H1 (cell line): Measurements from ENCODE around the gene AKR1C8. TPM values are rescaled to one million over a fixed set of nuclear protein-coding genes. Genes with fewer than 3 reads are reported as not detected.

Experiments used
- CTCF ChIA-PET: fragments of 300-600 bp; sonication (Branson Sonifier 250); formaldehyde crosslinking; loops from one replicate; lab custom pipeline; 2021; ENCODE audit not compliant: partially characterized antibody; lab: Charles Lee
- POLR2A ChIA-PET: fragments of 300-600 bp; sonication (Branson Sonifier 250); formaldehyde crosslinking; loops from one replicate; lab custom pipeline; 2021; ENCODE audit warnings: inconsistent platforms; ENCODE audit not compliant: partially characterized antibody; lab: Charles Lee
- DNase-seq, 2 experiments: peaks; one replicate each; pipeline versions ENCODE4 v3.0.0 to v3.0.0-alpha.2; 2010 to 2022; ENCODE audit warnings: low spot score in 2 of 2, low read depth in 1 of 2, mixed read lengths in 1 of 2
- FAIRE-seq: peaks from 2 replicates; lab custom pipeline; 2011; peaks lifted over from hg19 to GRCh38; lab: Jason Lieb, UNC
- H2AFZ ChIP-seq: 2 replicates; pipeline ENCODE4 v1.8.1; 2012; ENCODE audit warnings: low read length, inconsistent platforms
- H2AK5ac ChIP-seq: 2 replicates; pipeline ENCODE4 v1.6.1; 2013; ENCODE audit warnings: low read depth, low read length
- H2BK120ac ChIP-seq: replicated peaks from 2 replicates; pipeline ENCODE3; 2013; ENCODE audit warnings: low read depth, low read length, inconsistent platforms
- H2BK12ac ChIP-seq: 2 replicates; pipeline ENCODE4 v1.6.1; 2013; ENCODE audit warnings: low read depth, low read length
- H2BK15ac ChIP-seq: 2 replicates; pipeline ENCODE4 v1.6.1; 2013; ENCODE audit warnings: low read length
- H2BK20ac ChIP-seq: 2 replicates; pipeline ENCODE4 v1.6.1; 2013; ENCODE audit warnings: low read length
- H2BK5ac ChIP-seq: 2 replicates; pipeline ENCODE4 v1.6.1; 2013; ENCODE audit warnings: low read depth, low read length
- H3K14ac ChIP-seq: 2 replicates; pipeline ENCODE4 v1.6.1; 2013; ENCODE audit warnings: inconsistent platforms; ENCODE audit not compliant: insufficient read length
- H3K18ac ChIP-seq: 2 replicates; pipeline ENCODE4 v1.6.1; 2013; ENCODE audit warnings: low read length; ENCODE audit errors: extremely low read depth
- H3K23ac ChIP-seq: 2 replicates; pipeline ENCODE4 v1.6.1; 2013; ENCODE audit warnings: inconsistent platforms; ENCODE audit not compliant: insufficient read length
- H3K23me2 ChIP-seq: 2 replicates; pipeline ENCODE4 v1.6.1; 2013; ENCODE audit warnings: low read depth, low read length
- H3K27ac ChIP-seq: 2 replicates; pipeline ENCODE4 v1.6.1; 2011; ENCODE audit warnings: low read depth, low read length, inconsistent platforms
- H3K27me3 ChIP-seq, 4 experiments: replicated peaks in 1 of 4; 1 replicate in 1 of 4; 2 replicates in 3 of 4; pipeline versions ENCODE4 v1.6.1 to v1.8.1; 2011 to 2013; ENCODE audit warnings: low read length in 3 of 4, mild to moderate bottlenecking in 3 of 4, inconsistent platforms in 2 of 4, mixed read lengths in 2 of 4, moderate library complexity in 1 of 4; ENCODE audit not compliant: control insufficient read depth in 3 of 4, insufficient read depth in 3 of 4; ENCODE audit errors: extremely low read depth in 1 of 4
- H3K36me3 ChIP-seq, 4 experiments: 2 replicates each; pipeline versions ENCODE4 v1.6.1 to v1.8.1; 2011 to 2013; ENCODE audit warnings: mild to moderate bottlenecking in 4 of 4, low read length in 3 of 4, moderate library complexity in 2 of 4, control low read depth in 1 of 4, inconsistent platforms in 1 of 4; ENCODE audit not compliant: insufficient read depth in 4 of 4, control insufficient read depth in 2 of 4
- H3K4ac ChIP-seq: replicated peaks from 2 replicates; pipeline ENCODE3; 2013; ENCODE audit warnings: low read length, low read depth, mixed read lengths, inconsistent platforms; ENCODE audit not compliant: insufficient read length
- H3K4me1 ChIP-seq, 4 experiments: replicated peaks in 1 of 4; 1 replicate in 1 of 4; 2 replicates in 3 of 4; pipeline versions ENCODE4 v1.6.1 to v1.8.1; 2011 to 2013; ENCODE audit warnings: low read length in 3 of 4, inconsistent platforms in 2 of 4, mixed read lengths in 1 of 4; ENCODE audit not compliant: insufficient read depth in 4 of 4, control insufficient read depth in 3 of 4
- H3K4me2 ChIP-seq, 2 experiments: 2 replicates each; pipeline versions ENCODE4 v1.6.1 to v1.8.1; 2011 to 2013; ENCODE audit warnings: low read depth in 2 of 2, low read length in 2 of 2, control low read depth in 1 of 2, inconsistent platforms in 1 of 2, mild to moderate bottlenecking in 1 of 2; ENCODE audit not compliant: insufficient read depth in 1 of 2
- H3K4me3 ChIP-seq, 4 experiments: fragments of 200-600, 300-600 bp in 1 of 4; sonication (generic), shearing (Covaris generic), sonication (Bioruptor Twin) in 1 of 4; 2 replicates each; pipeline versions ENCODE4 v1.5.1 to v1.8.1; 2011 to 2016; ENCODE audit warnings: low read length in 4 of 4, low read depth in 3 of 4, control low read depth in 2 of 4, inconsistent platforms in 2 of 4, mild to moderate bottlenecking in 2 of 4, mixed read lengths in 1 of 4, moderate library complexity in 1 of 4; ENCODE audit not compliant: insufficient read depth in 2 of 4; ENCODE audit errors: extremely low read depth in 1 of 4
- H3K56ac ChIP-seq: replicated peaks from 2 replicates; pipeline ENCODE3; 2013; ENCODE audit warnings: low read depth, mild to moderate bottlenecking, mixed read lengths, low read length, inconsistent platforms; ENCODE audit not compliant: insufficient read length
- H3K79me1 ChIP-seq: 2 replicates; pipeline ENCODE4 v1.6.1; 2013; ENCODE audit warnings: low read depth, low read length, control low read depth
- H3K79me2 ChIP-seq, 2 experiments: 2 replicates each; pipeline versions ENCODE4 v1.6.1 to v1.8.1; 2012 to 2013; ENCODE audit warnings: low read length in 2 of 2, mild to moderate bottlenecking in 2 of 2, inconsistent platforms in 1 of 2; ENCODE audit not compliant: insufficient read depth in 2 of 2, control insufficient read depth in 1 of 2
- H3K9ac ChIP-seq, 4 experiments: replicated peaks in 1 of 4; 1 replicate in 1 of 4; 2 replicates in 3 of 4; pipeline versions ENCODE4 v1.6.1 to v1.8.1; 2011 to 2013; ENCODE audit warnings: low read depth in 3 of 4, low read length in 3 of 4, control low read depth in 2 of 4, mild to moderate bottlenecking in 2 of 4, moderate library complexity in 2 of 4, inconsistent platforms in 1 of 4; ENCODE audit errors: extremely low read depth in 1 of 4
- H3K9me3 ChIP-seq, 2 experiments: 2 replicates each; pipeline versions ENCODE4 v1.6.1 to v1.8.1; 2012 to 2013; ENCODE audit warnings: mild to moderate bottlenecking in 2 of 2, moderate library complexity in 2 of 2, control low read depth in 1 of 2, inconsistent platforms in 1 of 2, low read depth in 1 of 2, low read length in 1 of 2, mixed read lengths in 1 of 2; ENCODE audit not compliant: insufficient read depth in 2 of 2
- H4K20me1 ChIP-seq, 2 experiments: replicated peaks in 1 of 2; 2 replicates each; pipeline versions ENCODE3 to v1.8.1; 2011 to 2013; ENCODE audit warnings: inconsistent platforms in 2 of 2, low read length in 2 of 2, mild to moderate bottlenecking in 1 of 2; ENCODE audit not compliant: insufficient read depth in 2 of 2, control insufficient read depth in 1 of 2
- H4K5ac ChIP-seq: 2 replicates; pipeline ENCODE4 v1.6.1; 2013; ENCODE audit warnings: low read length, low read depth, mixed read lengths, inconsistent platforms; ENCODE audit not compliant: insufficient read length
- H4K8ac ChIP-seq: 2 replicates; pipeline ENCODE4 v1.8.0; 2013; ENCODE audit warnings: mild to moderate bottlenecking, moderate library complexity, low read length, inconsistent platforms; ENCODE audit not compliant: insufficient read depth; ENCODE audit errors: extremely low read depth
- H4K91ac ChIP-seq: replicated peaks from 2 replicates; pipeline ENCODE3; 2013; ENCODE audit warnings: low read length, mixed read lengths, inconsistent platforms; ENCODE audit not compliant: insufficient read length
- CEBPB ChIP-seq: IDR thresholded peaks from 2 replicates; pipeline ENCODE4 v1.6.1; 2012; ENCODE audit warnings: low read depth, low read length
- CTBP2 ChIP-seq: IDR thresholded peaks from 2 replicates; pipeline ENCODE4 v1.7.0; 2011; ENCODE audit warnings: borderline replicate concordance, mild to moderate bottlenecking, moderate library complexity, mixed read lengths, low read length; ENCODE audit not compliant: insufficient read depth, insufficient read length
- FOSL1 ChIP-seq: IDR thresholded peaks from 2 replicates; pipeline ENCODE4 v1.6.1; 2011; ENCODE audit warnings: mild to moderate bottlenecking, low read depth, low read length, moderate library complexity; ENCODE audit not compliant: insufficient read depth
- JUN ChIP-seq: IDR thresholded peaks from 2 replicates; pipeline ENCODE4 v1.6.1; 2011; ENCODE audit warnings: low read depth, mild to moderate bottlenecking, improper control_type of control experiment, low read length
- KDM5A ChIP-seq: fragments of 200-600 bp; IDR thresholded peaks from 2 replicates; pipeline ENCODE4 v1.7.1; 2012; ENCODE audit warnings: mild to moderate bottlenecking, low read length, inconsistent platforms, mixed read lengths
- NANOG ChIP-seq: IDR thresholded peaks from 2 replicates; pipeline ENCODE4 v1.6.1; 2011; ENCODE audit warnings: low read length, low read depth, mild to moderate bottlenecking, inconsistent platforms; ENCODE audit not compliant: insufficient read depth, poor library complexity, severe bottlenecking
- POLR2A ChIP-seq, 2 experiments: IDR thresholded peaks; 1 replicate in 1 of 2; 2 replicates in 1 of 2; pipeline ENCODE4 v1.6.1; 2011; ENCODE audit warnings: low read depth in 2 of 2, low read length in 2 of 2, mild to moderate bottlenecking in 2 of 2; ENCODE audit errors: control extremely low read depth in 1 of 2
- RFX5 ChIP-seq: IDR thresholded peaks from 2 replicates; pipeline ENCODE4 v1.6.1; 2011; ENCODE audit warnings: low read depth, low read length, improper control_type of control experiment, borderline replicate concordance
- RXRA ChIP-seq: IDR thresholded peaks from 2 replicates; pipeline ENCODE4 v1.6.1; 2011; ENCODE audit warnings: low read depth, mild to moderate bottlenecking, low read length, moderate library complexity; ENCODE audit not compliant: insufficient read depth
- SIN3A ChIP-seq, 2 experiments: IDR thresholded peaks in 1 of 2; conservative IDR thresholded peaks in 1 of 2; 2 replicates each; pipeline ENCODE4 v1.6.1; 2011 to 2012; ENCODE audit warnings: low read length in 2 of 2, improper control_type of control experiment in 1 of 2, low read depth in 1 of 2, mild to moderate bottlenecking in 1 of 2
- SIRT6 ChIP-seq: IDR thresholded peaks from one replicate; pipeline ENCODE4 v1.7.1; 2012; ENCODE audit warnings: low read length, inconsistent platforms
- TCF12 ChIP-seq: IDR thresholded peaks from 2 replicates; pipeline ENCODE4 v1.6.1; 2011; ENCODE audit warnings: low read depth, mild to moderate bottlenecking, low read length
- ZNF274 ChIP-seq: IDR thresholded peaks from 2 replicates; pipeline ENCODE4 v1.7.0; 2012; ENCODE audit warnings: low read length, borderline replicate concordance; ENCODE audit errors: extremely low read depth
- WGBS, 2 experiments: shearing (Covaris generic) in 1 of 2; methylation state at CpG; one replicate each; pipeline versions ENCODE4 v1.1.6 to v1.1.7; 2013 to 2015; ENCODE audit warnings: low lambda C conversion rate in 2 of 2, mixed read lengths in 2 of 2, inconsistent platforms in 1 of 2, low coverage in 1 of 2, missing lambda C conversion rate in 1 of 2; ENCODE audit not compliant: insufficient replicate concordance in 2 of 2, insufficient coverage in 1 of 2, insufficient read length in 1 of 2; ENCODE audit errors: extremely low coverage in 1 of 2, missing lambda C conversion rate in 1 of 2; 5-methylcytosine and 5-hydroxymethylcytosine counted together
- polyA plus RNA-seq, 7 experiments: library from polyadenylated mRNA; depleted of rRNA in 3 of 7; stranded (reverse) in 5 of 7; unstranded in 2 of 7; fragments of >200 nt in 5 of 7; fragments of 200-250 nt in 2 of 7; gene quantifications; 1 replicate in 5 of 7; 2 replicates in 1 of 7; 4 replicates in 1 of 7; pipeline versions ENCODE4 v1.2.1 to v1.2.3, GENCODE V29; 2011 to 2013; ENCODE audit warnings: missing spikeins in 2 of 7, mixed read lengths in 2 of 7
- total RNA-seq: library from RNA; stranded (reverse); fragmentation: NEBNext Ultra II Directional; extraction: Animal tissue kit (Norgen Biotek cat#: 25700); gene quantifications from 2 replicates; pipeline ENCODE4 v1.2.1, GENCODE V29; 2021
- TF ChIP-seq, protein P1 (sequence below): IDR thresholded peaks from 2 replicates; pipeline ENCODE4 v1.6.1; 2012; ENCODE audit warnings: inconsistent platforms

AKR1C8 gene
- total and polyA plus RNA-seq, 2 of the 8 experiments (the other 6 are each of a cell fraction or from before 2014, with no cell fraction given), result not detected

DNA sequence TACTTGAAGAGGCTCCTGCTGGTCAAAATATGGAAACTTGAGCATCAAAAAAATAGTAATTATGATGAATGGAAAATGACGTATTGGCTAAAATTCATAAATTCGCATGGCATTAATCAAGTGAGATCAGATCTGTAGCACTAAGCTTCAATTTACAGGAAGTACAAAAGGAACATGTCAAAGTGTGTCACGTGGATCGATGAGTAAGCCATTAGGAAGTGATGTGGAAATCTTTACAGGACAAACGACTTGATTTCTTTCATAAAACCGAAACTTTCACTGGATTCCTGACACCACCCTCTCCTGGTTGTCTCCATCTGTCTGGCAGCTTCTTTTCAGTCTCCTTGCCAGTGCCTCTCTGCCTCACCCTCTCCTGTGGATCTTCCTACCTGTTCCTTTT is 25.8 kb downstream of the AKR1C8 start:
- Histone ChIP-seq H4K91ac (no peak overlapping the region), H3K14ac (no peak overlapping the region), H2BK15ac (no peak overlapping the region), H2BK20ac (no peak overlapping the region), H4K8ac (no peak overlapping the region), H2BK120ac (no peak overlapping the region), H3K9me3 (peaks cover 43 to 58% of the 10 kb centered on the region in 2 experiments), H3K79me1 (no peaks in the 10 kb centered on the region), H3K4me2 (no peak overlapping the region), H3K4me1 (no peaks in the 10 kb centered on the region), H3K27me3 (no peaks in the 10 kb centered on the region), H2BK5ac (no peak overlapping the region), H4K20me1 (no peaks in the 10 kb centered on the region), H3K79me2 (no peaks in the 10 kb centered on the region), H3K4me3 (no peak overlapping the region), H3K23me2 (no peaks in the 10 kb centered on the region), H3K56ac (no peak overlapping the region), H3K23ac (no peak overlapping the region), H3K27ac (no peak overlapping the region), H3K18ac (no peak overlapping the region), H3K9ac (no peak overlapping the region), H3K4ac (no peak overlapping the region), H4K5ac (no peak overlapping the region), H3K36me3 (no peaks in the 10 kb centered on the region), H2BK12ac (no peak overlapping the region), H2AFZ (no peak overlapping the region), H2AK5ac (no peak overlapping the region)
- 92% methylated on average over 6 of the region's 6 CpGs; no CpG with 5 or more reads in 1 of the 2 experiments for WGBS, 2 experiments
- CTCF ChIA-PET, result no interaction called here
- DNase-seq (no peak), FAIRE-seq (no peak)
- POLR2A ChIA-PET, result no interaction called here
- TF ChIP-seq, protein P1, sequence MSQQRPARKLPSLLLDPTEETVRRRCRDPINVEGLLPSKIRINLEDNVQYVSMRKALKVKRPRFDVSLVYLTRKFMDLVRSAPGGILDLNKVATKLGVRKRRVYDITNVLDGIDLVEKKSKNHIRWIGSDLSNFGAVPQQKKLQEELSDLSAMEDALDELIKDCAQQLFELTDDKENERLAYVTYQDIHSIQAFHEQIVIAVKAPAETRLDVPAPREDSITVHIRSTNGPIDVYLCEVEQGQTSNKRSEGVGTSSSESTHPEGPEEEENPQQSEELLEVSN, result no peak
- TF ChIP-seq TCF12, result no peak
- TF ChIP-seq RXRA, result no peak
- no peak for TF ChIP-seq SIN3A (conservative IDR thresholded peaks at IDR 0.05 in 1 of 2, IDR thresholded peaks at IDR 0.05 in 1 of 2; ENCODE audit: low read depth in 1 of 2, low read length in 2 of 2)
- TF ChIP-seq FOSL1, result no peak
- TF ChIP-seq KDM5A, result no peak
- TF ChIP-seq NANOG, result no peak
- no peak for TF ChIP-seq POLR2A (IDR thresholded peaks at IDR 0.05; ENCODE audit: control extremely low read depth in 1 of 2, low read depth in 2 of 2, low read length in 2 of 2)
- TF ChIP-seq CTBP2, result no peak
- TF ChIP-seq JUN, result no peak
- no peak for TF ChIP-seq RFX5
- TF ChIP-seq ZNF274, result no peak
- TF ChIP-seq SIRT6, result no peak
- no peak for TF ChIP-seq CEBPB
